Stimulated activated CD8-positive, alpha-beta memory T cell treated with anti-CD3 and anti-CD28 coated beads, Interleukin-4, amount 100 ng/mL, for 24 hours (primary cell): ENCODE results near the gene SSH3.
A peak's percentile ranks its signal among the peaks of the same experiment; 100 is the strongest.
"Not testable (repeated sequence)": the region's sequence is repeated elsewhere in the genome, so short reads cannot be mapped to it uniquely, and the experiment has no call there.

Source experiments
- DNase-seq: peaks from one replicate; pipeline ENCODE4 v3.0.0-alpha.2; 2020; ENCODE audit warnings: low read depth

The SSH3 gene

GRCh38 chr11:67303132-67303834 is at the start of gene SSH3:
SSH3 (plus strand) TSS chr11:67303530; CDS start chr11:67303626, 96 bp downstream.
- DNase-seq: no peak

GRCh38 chr11:67253872-67254624 is 49.3 kb upstream of the SSH3 start:
- no peak for DNase-seq

- DNase-seq: no peak
Measured at GRCh38 chr11:67254798-67255197, 48.5 kb upstream of the SSH3 start.

- DNase-seq: no peak
Measured at GRCh38 chr11:67255353-67255752, 48.0 kb upstream of the SSH3 start.

- no peak for DNase-seq
Measured at GRCh38 chr11:67255864-67256263, 47.5 kb upstream of the SSH3 start.

- no peak for DNase-seq
Measured at GRCh38 chr11:67256477-67257135, 46.7 kb upstream of the SSH3 start.

- DNase-seq: no peak
Measured at GRCh38 chr11:67260406-67260805, 42.9 kb upstream of the SSH3 start.

- not testable (repeated sequence) for DNase-seq
Measured at GRCh38 chr11:67260885-67261639, 42.3 kb upstream of the SSH3 start.

- no peak for DNase-seq
Measured at GRCh38 chr11:67261640-67261945, 41.7 kb upstream of the SSH3 start.

GRCh38 chr11:67261946-67262681 is 41.2 kb upstream of the SSH3 start:
- DNase-seq: no peak

- DNase-seq: peak; percentile 62
Measured at GRCh38 chr11:67262731-67263675, 40.3 kb upstream of the SSH3 start.

- no peak for DNase-seq
Measured at GRCh38 chr11:67264260-67264659, 39.1 kb upstream of the SSH3 start.

GRCh38 chr11:67264877-67265632 is 38.3 kb upstream of the SSH3 start:
- DNase-seq: no peak

GRCh38 chr11:67265633-67266448 is 37.5 kb upstream of the SSH3 start:
- peak; percentile 71 for DNase-seq

GRCh38 chr11:67266449-67267187 is 36.7 kb upstream of the SSH3 start, which contains the start of gene GRK2:
GRK2 (plus strand) TSS chr11:67266473; CDS start chr11:67266700, 227 bp downstream.
- DNase-seq: no peak

GRCh38 chr11:67267188-67268080 is 35.9 kb upstream of the SSH3 start:
- DNase-seq: no peak
